Measurements from ENCODE around the gene PPP1R9A. TPM values are rescaled to one million over a fixed set of nuclear protein-coding genes. Genes with fewer than 3 reads are reported as not detected.

Gene PPP1R9A
- total RNA-seq, 1 experiment from 2014 or later = 13.5 TPM

DNA sequence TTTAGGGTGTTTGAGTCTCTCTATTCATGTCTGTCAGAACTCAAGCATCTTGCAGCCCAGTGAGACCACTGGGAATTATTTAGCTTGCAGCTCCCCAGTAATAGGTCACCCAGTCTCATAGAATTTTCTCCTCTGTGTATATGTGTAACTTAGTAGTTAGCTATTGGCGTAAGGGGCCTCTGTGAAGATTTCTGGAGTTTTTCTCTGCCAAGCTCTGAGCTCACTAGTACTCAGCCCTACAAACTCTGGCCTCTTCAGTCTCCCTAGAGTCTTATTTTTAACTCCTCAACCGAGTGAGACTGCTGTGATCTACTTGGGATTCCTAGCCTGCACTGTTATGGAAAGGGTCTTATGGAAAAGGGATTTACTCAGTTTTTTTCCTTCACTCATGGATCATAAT, 90.2 kb downstream of the PPP1R9A start:
- CTCF ChIA-PET = no interaction called here

More for the DNA sequence above, 90.2 kb downstream of the PPP1R9A start:
- BruUV-seq (replicated peaks) = no TSS peak
- Histone ChIP-seq H2AFZ (ENCODE audit: low read depth, low read length, poor library complexity, severe bottlenecking) (no peak overlapping the region), H3K4me2 (ENCODE audit: low read length) (no peak overlapping the region), H3K9ac (ENCODE audit: low read length) (no peak overlapping the region), H3K79me2 (ENCODE audit: insufficient read depth, low read length) (no peaks in the 10 kb centered on the region), H3K4me3 (replicated peaks in 1 of 2; ENCODE audit: low read depth in 1 of 2, low read length in 2 of 2) (no peak overlapping the region), H3K9me2 (ENCODE audit: insufficient read depth) (no peaks in the 10 kb centered on the region), H3K27ac (ENCODE audit: low read depth, low read length) (no peak overlapping the region), H3K27me3 (ENCODE audit: insufficient read depth, low read length) (no peaks in the 10 kb centered on the region), H4K20me1 (ENCODE audit: insufficient read depth) (no peaks in the 10 kb centered on the region), H3K9me3 (ENCODE audit: control insufficient read depth in 1 of 2, insufficient read depth in 1 of 2, low read depth in 1 of 2, low read length in 2 of 2) (no peaks in the 10 kb centered on the region), H3K4me1 (ENCODE audit: control insufficient read depth in 1 of 2, insufficient read depth in 2 of 2, low read length in 2 of 2) (no peaks in the 10 kb centered on the region), H3K36me3 (ENCODE audit: control insufficient read depth in 1 of 2, insufficient read depth in 2 of 2, low read length in 2 of 2) (no peaks in the 10 kb centered on the region)
- DNase-seq (ENCODE audit: low read depth, low spot score) (no peak), ATAC-seq (no peak)
- RAD21 ChIA-PET (ENCODE audit: low non-redundant PET in 1 of 2, low total read pairs in 2 of 2, uncharacterized antibody in 2 of 2, unreplicated experiment in 2 of 2) = no interaction called here
- intact Hi-C loops (cut with micrococcal nuclease) = no loop called here
- TF ChIP-seq ZFX (IDR thresholded peaks at IDR 0.05) (no peak), SIN3A (IDR thresholded peaks at IDR 0.05; ENCODE audit: low read depth) (no peak), POLR2AphosphoS5 (IDR thresholded peaks at IDR 0.05; ENCODE audit: low read depth, low read length) (no peak), EGR1 (IDR thresholded peaks at IDR 0.05; ENCODE audit: low read depth) (no peak), ZNF274 (IDR thresholded peaks at IDR 0.05; ENCODE audit: low read depth, low read length) (no peak), TCF7L2 (IDR thresholded peaks at IDR 0.05; ENCODE audit: borderline replicate concordance, extremely low read depth, insufficient read depth, insufficient read length) (no peak), EZH2 (IDR thresholded peaks at IDR 0.05) (no peak), CEBPB (IDR thresholded peaks at IDR 0.05; ENCODE audit: low read depth) (no peak), JUND (IDR thresholded peaks at IDR 0.05) (no peak), YY1 (IDR thresholded peaks at IDR 0.05; ENCODE audit: extremely low read depth, insufficient replicate concordance, low read depth, low read length) (no peak), EZH2phosphoT487 (IDR thresholded peaks at IDR 0.05; ENCODE audit: borderline replicate concordance) (no peak)
- TF ChIP-seq, protein P1, sequence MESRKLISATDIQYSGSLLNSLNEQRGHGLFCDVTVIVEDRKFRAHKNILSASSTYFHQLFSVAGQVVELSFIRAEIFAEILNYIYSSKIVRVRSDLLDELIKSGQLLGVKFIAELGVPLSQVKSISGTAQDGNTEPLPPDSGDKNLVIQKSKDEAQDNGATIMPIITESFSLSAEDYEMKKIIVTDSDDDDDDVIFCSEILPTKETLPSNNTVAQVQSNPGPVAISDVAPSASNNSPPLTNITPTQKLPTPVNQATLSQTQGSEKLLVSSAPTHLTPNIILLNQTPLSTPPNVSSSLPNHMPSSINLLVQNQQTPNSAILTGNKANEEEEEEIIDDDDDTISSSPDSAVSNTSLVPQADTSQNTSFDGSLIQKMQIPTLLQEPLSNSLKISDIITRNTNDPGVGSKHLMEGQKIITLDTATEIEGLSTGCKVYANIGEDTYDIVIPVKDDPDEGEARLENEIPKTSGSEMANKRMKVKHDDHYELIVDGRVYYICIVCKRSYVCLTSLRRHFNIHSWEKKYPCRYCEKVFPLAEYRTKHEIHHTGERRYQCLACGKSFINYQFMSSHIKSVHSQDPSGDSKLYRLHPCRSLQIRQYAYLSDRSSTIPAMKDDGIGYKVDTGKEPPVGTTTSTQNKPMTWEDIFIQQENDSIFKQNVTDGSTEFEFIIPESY (IDR thresholded peaks at IDR 0.05; ENCODE audit: extremely low read depth, insufficient replicate concordance, low read length) = no peak
- TF ChIP-seq, protein P2, sequence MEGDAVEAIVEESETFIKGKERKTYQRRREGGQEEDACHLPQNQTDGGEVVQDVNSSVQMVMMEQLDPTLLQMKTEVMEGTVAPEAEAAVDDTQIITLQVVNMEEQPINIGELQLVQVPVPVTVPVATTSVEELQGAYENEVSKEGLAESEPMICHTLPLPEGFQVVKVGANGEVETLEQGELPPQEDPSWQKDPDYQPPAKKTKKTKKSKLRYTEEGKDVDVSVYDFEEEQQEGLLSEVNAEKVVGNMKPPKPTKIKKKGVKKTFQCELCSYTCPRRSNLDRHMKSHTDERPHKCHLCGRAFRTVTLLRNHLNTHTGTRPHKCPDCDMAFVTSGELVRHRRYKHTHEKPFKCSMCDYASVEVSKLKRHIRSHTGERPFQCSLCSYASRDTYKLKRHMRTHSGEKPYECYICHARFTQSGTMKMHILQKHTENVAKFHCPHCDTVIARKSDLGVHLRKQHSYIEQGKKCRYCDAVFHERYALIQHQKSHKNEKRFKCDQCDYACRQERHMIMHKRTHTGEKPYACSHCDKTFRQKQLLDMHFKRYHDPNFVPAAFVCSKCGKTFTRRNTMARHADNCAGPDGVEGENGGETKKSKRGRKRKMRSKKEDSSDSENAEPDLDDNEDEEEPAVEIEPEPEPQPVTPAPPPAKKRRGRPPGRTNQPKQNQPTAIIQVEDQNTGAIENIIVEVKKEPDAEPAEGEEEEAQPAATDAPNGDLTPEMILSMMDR (IDR thresholded peaks at IDR 0.05 in 2 of 3, conservative IDR thresholded peaks at IDR 0.05 in 1 of 3; ENCODE audit: borderline replicate concordance in 1 of 3, insufficient read depth in 1 of 3, low read depth in 2 of 3, low read length in 2 of 3) = no peak
- TF ChIP-seq, protein P3, sequence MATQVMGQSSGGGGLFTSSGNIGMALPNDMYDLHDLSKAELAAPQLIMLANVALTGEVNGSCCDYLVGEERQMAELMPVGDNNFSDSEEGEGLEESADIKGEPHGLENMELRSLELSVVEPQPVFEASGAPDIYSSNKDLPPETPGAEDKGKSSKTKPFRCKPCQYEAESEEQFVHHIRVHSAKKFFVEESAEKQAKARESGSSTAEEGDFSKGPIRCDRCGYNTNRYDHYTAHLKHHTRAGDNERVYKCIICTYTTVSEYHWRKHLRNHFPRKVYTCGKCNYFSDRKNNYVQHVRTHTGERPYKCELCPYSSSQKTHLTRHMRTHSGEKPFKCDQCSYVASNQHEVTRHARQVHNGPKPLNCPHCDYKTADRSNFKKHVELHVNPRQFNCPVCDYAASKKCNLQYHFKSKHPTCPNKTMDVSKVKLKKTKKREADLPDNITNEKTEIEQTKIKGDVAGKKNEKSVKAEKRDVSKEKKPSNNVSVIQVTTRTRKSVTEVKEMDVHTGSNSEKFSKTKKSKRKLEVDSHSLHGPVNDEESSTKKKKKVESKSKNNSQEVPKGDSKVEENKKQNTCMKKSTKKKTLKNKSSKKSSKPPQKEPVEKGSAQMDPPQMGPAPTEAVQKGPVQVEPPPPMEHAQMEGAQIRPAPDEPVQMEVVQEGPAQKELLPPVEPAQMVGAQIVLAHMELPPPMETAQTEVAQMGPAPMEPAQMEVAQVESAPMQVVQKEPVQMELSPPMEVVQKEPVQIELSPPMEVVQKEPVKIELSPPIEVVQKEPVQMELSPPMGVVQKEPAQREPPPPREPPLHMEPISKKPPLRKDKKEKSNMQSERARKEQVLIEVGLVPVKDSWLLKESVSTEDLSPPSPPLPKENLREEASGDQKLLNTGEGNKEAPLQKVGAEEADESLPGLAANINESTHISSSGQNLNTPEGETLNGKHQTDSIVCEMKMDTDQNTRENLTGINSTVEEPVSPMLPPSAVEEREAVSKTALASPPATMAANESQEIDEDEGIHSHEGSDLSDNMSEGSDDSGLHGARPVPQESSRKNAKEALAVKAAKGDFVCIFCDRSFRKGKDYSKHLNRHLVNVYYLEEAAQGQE (IDR thresholded peaks at IDR 0.05; ENCODE audit: low read depth) = no peak
- POLR2A ChIA-PET = no interaction called here
